WTC11 (cell line): ENCODE results near the gene TEX12.

Experiments used
- CREB1 ChIP-seq: sonication (generic); formaldehyde crosslinking; IDR thresholded peaks from 2 replicates; pipeline ENCODE4 v1.8.0; 2023; ENCODE audit warnings: mild to moderate bottlenecking, missing genetic modification reagents
- MYBL2 ChIP-seq: sonication (generic); formaldehyde crosslinking; IDR thresholded peaks from 2 replicates; pipeline ENCODE4 v1.8.1; 2023; ENCODE audit warnings: mild to moderate bottlenecking, moderate library complexity, missing genetic modification reagents
- SP1 ChIP-seq: sonication (generic); formaldehyde crosslinking; conservative IDR thresholded peaks from 2 replicates; pipeline ENCODE4 v1.8.1; 2022; ENCODE audit warnings: missing genetic modification reagents
- ZNF138 ChIP-seq: sonication (generic); formaldehyde crosslinking; conservative IDR thresholded peaks from 2 replicates; pipeline ENCODE4 v1.8.1; 2022; ENCODE audit warnings: mild to moderate bottlenecking, moderate library complexity, missing genetic modification reagents
- TF ChIP-seq, protein P1 (sequence below): fragments of 200-600 bp; IDR thresholded peaks from 2 replicates; pipeline ENCODE4 v1.8.0; 2022; ENCODE audit warnings: antibody characterized with exemption
- TF ChIP-seq, protein P2 (sequence below): sonication (generic); formaldehyde crosslinking; IDR thresholded peaks from 2 replicates; pipeline ENCODE4 v1.8.1; 2022; ENCODE audit warnings: low read depth, missing genetic modification reagents, borderline replicate concordance
- TF ChIP-seq, protein P3 (sequence below): sonication (generic); formaldehyde crosslinking; IDR thresholded peaks from 2 replicates; pipeline ENCODE4 v1.8.0; 2022; ENCODE audit warnings: mild to moderate bottlenecking, missing genetic modification reagents
- TF ChIP-seq, protein P4 (sequence below): sonication (generic); formaldehyde crosslinking; IDR thresholded peaks from 2 replicates; pipeline ENCODE4 v1.8.0; 2022; ENCODE audit warnings: missing genetic modification reagents

DNA sequence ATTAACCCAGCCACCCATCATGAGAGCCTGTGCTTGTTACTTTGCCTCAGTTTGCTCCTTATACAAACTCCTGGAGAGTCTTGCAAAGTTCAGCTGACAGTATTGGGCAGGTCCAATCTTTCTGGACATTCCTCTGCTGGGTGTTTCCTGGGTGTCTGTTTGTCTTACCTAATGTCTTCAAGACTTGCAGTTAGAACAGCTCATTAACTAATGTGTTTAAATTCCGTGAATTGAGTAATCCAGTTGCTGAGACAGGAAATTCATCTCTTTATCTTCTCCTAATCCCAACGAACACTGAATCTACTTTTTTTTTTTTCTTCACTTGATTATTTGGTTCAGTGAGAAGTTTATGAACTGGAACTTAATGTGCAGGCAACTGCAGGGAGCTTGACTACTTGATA, 28.8 kb downstream of the TEX12 start:
- no peak for TF ChIP-seq CREB1 (CRISPR knock-in tag)
- TF ChIP-seq MYBL2 (CRISPR knock-in tag): no peak
- TF ChIP-seq, protein P1, sequence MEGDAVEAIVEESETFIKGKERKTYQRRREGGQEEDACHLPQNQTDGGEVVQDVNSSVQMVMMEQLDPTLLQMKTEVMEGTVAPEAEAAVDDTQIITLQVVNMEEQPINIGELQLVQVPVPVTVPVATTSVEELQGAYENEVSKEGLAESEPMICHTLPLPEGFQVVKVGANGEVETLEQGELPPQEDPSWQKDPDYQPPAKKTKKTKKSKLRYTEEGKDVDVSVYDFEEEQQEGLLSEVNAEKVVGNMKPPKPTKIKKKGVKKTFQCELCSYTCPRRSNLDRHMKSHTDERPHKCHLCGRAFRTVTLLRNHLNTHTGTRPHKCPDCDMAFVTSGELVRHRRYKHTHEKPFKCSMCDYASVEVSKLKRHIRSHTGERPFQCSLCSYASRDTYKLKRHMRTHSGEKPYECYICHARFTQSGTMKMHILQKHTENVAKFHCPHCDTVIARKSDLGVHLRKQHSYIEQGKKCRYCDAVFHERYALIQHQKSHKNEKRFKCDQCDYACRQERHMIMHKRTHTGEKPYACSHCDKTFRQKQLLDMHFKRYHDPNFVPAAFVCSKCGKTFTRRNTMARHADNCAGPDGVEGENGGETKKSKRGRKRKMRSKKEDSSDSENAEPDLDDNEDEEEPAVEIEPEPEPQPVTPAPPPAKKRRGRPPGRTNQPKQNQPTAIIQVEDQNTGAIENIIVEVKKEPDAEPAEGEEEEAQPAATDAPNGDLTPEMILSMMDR: no peak
- TF ChIP-seq, protein P2, sequence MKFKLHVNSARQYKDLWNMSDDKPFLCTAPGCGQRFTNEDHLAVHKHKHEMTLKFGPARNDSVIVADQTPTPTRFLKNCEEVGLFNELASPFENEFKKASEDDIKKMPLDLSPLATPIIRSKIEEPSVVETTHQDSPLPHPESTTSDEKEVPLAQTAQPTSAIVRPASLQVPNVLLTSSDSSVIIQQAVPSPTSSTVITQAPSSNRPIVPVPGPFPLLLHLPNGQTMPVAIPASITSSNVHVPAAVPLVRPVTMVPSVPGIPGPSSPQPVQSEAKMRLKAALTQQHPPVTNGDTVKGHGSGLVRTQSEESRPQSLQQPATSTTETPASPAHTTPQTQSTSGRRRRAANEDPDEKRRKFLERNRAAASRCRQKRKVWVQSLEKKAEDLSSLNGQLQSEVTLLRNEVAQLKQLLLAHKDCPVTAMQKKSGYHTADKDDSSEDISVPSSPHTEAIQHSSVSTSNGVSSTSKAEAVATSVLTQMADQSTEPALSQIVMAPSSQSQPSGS (CRISPR knock-in tag): no peak
- TF ChIP-seq, protein P3, sequence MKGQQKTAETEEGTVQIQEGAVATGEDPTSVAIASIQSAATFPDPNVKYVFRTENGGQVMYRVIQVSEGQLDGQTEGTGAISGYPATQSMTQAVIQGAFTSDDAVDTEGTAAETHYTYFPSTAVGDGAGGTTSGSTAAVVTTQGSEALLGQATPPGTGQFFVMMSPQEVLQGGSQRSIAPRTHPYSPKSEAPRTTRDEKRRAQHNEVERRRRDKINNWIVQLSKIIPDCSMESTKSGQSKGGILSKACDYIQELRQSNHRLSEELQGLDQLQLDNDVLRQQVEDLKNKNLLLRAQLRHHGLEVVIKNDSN (CRISPR knock-in tag): no peak
- TF ChIP-seq ZNF138 (CRISPR knock-in tag): no peak
- TF ChIP-seq, protein P4, sequence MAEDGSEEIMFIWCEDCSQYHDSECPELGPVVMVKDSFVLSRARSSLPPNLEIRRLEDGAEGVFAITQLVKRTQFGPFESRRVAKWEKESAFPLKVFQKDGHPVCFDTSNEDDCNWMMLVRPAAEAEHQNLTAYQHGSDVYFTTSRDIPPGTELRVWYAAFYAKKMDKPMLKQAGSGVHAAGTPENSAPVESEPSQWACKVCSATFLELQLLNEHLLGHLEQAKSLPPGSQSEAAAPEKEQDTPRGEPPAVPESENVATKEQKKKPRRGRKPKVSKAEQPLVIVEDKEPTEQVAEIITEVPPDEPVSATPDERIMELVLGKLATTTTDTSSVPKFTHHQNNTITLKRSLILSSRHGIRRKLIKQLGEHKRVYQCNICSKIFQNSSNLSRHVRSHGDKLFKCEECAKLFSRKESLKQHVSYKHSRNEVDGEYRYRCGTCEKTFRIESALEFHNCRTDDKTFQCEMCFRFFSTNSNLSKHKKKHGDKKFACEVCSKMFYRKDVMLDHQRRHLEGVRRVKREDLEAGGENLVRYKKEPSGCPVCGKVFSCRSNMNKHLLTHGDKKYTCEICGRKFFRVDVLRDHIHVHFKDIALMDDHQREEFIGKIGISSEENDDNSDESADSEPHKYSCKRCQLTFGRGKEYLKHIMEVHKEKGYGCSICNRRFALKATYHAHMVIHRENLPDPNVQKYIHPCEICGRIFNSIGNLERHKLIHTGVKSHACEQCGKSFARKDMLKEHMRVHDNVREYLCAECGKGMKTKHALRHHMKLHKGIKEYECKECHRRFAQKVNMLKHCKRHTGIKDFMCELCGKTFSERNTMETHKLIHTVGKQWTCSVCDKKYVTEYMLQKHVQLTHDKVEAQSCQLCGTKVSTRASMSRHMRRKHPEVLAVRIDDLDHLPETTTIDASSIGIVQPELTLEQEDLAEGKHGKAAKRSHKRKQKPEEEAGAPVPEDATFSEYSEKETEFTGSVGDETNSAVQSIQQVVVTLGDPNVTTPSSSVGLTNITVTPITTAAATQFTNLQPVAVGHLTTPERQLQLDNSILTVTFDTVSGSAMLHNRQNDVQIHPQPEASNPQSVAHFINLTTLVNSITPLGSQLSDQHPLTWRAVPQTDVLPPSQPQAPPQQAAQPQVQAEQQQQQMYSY (CRISPR knock-in tag): no peak
- no peak for TF ChIP-seq SP1 (CRISPR knock-in tag)
